ENCODE data around the gene SLC2A9. TPM values are rescaled to one million over a fixed set of nuclear protein-coding genes. Genes with fewer than 3 reads are reported as not detected.

SLC2A9 gene
- total RNA-seq, 2 donors from 2014 or later: 0.52 to 1.2 TPM

Other genes starting within 250 kb of the SLC2A9 start
- not detected for gene DRD5, start 239.9 kb downstream of the SLC2A9 start, total RNA-seq
- 100 to 1,000 TPM; 382 to 520 TPM for gene WDR1, start 95.3 kb upstream of the SLC2A9 start, total RNA-seq